ENCODE data around the gene C1QTNF6. TPM values are rescaled to one million over a fixed set of nuclear protein-coding genes. Genes with fewer than 3 reads are reported as not detected.
"Not testable (repeated sequence)": the region's sequence is repeated elsewhere in the genome, so short reads cannot be mapped to it uniquely, and the experiment has no call there.

Gene C1QTNF6
- polyA plus RNA-seq, 3 donors: 2.6 to 8.0 (median 2.6) TPM

- WGBS, 3 donors: 75 to 78% (median 78%) methylated on average over 15 of the region's 15 CpGs
- no peak overlapping the region for H3K27ac ChIP-seq (ENCODE audit: low read depth, low read length)
Measured at GRCh38 chr22:37210041-37210803, 22.2 kb upstream of the C1QTNF6 start.

DNA sequence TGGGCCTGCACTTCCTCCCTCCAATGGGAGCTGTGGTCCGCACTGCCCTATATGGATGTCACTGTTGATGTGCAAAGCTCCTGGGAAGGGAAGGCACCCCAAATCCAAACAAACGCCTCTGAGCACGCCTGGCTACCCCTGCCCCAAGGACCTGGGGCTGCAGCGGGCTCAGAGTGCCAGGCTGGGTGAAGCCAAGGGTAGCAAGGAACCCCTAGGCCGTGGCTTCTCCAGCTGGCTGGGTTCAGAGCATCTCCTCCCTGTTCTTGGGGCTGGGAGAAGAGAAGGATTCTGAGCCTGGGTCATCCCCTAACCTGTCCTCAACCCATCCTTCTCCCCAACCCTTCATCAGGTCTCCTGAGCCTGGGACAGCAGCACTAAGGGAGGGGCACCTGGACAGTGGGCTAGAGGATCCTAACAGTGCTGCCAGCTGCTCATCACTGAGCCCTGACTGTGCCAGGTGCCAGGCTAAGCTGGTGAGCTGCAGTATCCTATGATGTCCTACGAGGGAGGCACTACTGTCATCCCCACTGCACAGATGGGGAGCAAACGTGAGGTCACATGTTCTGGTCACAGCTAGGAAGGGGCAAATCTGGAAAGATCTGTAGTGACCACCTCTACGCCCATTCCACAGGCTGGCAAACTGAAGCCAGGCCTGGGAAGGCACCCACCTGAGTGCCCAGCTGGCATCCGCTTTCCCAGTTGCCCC is 21.2 kb upstream of the C1QTNF6 start:
- 74 to 86% (median 81%) methylated on average over 9 of the region's 9 CpGs for WGBS, 3 donors
- H3K27ac ChIP-seq (ENCODE audit: low read depth, low read length): no peak overlapping the region

DNA sequence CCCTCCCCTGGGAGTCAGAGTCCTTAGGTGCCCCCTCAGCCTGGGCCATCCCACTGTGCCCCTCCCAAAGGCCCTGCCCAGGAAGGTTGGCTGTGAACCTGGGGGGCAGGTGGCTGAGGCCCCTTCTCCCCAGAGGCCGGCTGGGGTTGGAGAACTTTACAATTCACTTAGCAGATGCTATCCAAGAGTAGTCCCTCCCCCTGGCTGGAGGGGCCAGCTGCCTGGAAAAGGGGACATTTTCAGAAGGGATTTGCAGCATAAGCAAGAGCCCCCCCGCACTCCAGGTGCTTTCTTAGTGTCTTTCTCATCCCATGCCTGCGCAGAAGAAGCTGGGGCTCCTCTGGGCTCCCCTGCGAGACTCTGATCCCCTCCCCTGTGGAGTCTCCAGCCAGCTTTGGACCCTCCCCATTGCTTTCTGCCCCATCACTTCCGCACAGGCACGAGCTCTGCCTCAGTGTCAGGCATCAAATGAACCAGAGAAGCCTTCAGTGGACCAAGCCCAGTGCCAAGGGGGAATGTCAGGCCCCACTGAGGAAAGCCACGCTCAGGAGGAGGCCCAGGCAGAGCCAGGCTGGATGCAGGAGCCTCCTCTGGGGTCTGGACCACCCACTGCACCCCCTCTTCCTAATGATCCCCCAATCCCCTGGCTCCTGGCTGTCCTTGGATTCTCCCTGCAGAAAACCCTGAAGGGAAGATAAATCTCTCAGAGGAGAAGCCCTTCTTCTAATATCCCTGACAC is 20.5 kb upstream of the C1QTNF6 start:
- 86 to 89% (median 87%) methylated on average over 7 of the region's 7 CpGs for WGBS, 3 donors
- H3K27ac ChIP-seq (ENCODE audit: low read depth, low read length): no peak overlapping the region

GRCh38 chr22:37207981-37208380 is 19.9 kb upstream of the C1QTNF6 start:
- WGBS, 3 donors: 88 to 92% (median 89%) methylated on average over 7 of the region's 7 CpGs
- no peak overlapping the region for H3K27ac ChIP-seq (ENCODE audit: low read depth, low read length)

- WGBS, 3 donors: 89 to 94% (median 90%) methylated on average over 64 to 71 of the region's 71 CpGs
- H3K27ac ChIP-seq (ENCODE audit: low read depth, low read length): no peak overlapping the region
Measured at GRCh38 chr22:37206841-37207821, 19.1 kb upstream of the C1QTNF6 start.

DNA sequence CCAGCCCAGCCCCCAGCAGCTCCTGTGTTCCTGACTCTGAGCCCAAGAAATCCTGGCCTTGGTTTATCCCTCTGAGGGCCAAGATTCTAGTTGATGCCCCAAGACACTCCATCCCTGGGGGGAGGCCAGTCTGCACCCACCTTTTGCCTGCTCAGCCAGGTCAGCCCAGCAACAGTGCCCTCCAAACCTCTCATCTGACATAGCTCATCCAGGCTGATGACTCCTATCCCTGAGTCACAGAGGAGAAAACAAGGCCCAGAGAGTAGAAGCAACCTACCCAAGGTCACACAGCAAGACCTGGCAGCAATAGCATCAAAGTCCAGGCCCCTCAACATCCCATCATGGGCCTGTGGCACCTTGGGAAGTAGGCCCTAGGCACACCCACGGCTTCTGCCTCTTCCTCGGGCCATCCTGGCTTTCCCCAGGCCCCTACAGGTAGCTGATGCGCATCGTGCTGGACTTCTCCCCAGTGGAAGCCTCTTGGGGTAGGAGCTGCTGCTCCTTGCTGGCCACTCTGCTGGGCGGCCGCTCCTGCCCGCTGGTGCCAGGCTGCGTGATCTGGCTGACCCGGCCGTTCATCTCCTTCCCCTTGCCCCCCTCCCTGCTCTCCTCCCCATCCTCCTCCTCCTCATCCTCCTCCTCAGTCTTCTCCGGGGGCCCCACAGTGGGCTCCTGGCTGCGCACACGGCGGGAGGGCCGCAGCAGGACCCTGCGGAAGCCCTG is 18.2 kb upstream of the C1QTNF6 start:
- H3K27ac ChIP-seq (ENCODE audit: low read depth, low read length): no peak overlapping the region
- 87 to 93% (median 90%) methylated on average over 16 of the region's 16 CpGs for WGBS, 3 donors

DNA sequence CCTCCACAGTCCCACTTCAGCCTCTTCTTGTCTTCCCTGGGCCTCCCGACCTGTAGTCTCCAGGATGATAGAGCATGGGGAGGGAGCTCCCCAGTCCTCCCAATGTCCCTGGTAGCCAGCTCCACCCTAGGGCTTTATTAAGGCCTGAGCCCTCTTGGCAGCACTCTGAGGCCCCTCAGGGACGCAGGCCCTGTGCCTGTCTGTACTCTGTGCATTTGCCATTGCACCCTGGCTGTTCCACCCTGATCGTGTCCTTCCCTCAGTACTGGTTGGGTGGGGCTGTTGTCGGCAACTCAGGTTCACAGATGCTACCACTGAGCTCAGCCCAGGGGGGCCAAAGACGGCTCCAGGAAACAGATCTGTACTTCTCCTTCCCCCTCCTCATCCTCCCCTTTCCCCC is 17.0 kb upstream of the C1QTNF6 start:
- H3K27ac ChIP-seq (ENCODE audit: low read depth, low read length): no peak overlapping the region
- 80 to 87% (median 85%) methylated on average over 5 of the region's 5 CpGs for WGBS, 3 donors

DNA sequence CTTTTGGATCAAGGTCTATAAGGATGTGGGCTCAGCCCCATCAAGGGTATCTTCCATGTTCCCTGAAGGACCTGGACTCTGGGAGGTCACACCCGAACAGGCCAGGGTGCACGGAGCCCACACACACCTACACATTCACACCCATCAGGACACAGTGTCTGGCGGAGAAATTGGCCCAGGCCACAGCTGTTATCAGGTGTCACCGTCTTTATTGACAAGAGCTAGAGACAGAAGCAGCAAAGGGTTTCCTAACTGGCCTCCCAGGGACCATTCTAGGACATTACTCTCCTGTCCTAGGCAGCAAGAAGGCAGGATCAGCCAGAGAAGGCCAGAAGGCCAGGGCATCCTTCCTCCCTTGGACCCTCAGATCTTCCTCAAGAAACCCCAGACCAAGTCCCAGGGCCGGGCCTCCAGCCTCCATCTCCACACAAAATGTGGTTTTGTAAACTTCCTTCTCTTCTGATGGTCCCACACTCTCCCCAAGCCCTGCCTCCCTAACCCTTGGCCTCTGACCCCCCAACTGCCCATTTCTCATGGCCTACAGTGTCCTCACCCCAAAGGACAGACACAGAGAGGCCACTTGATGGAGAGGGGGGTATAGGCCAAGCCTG is 16.1 kb upstream of the C1QTNF6 start:
- no peak overlapping the region for H3K27ac ChIP-seq (ENCODE audit: low read depth, low read length)
- 81 to 89% (median 86%) methylated on average over 5 of the region's 5 CpGs for WGBS, 3 donors

DNA sequence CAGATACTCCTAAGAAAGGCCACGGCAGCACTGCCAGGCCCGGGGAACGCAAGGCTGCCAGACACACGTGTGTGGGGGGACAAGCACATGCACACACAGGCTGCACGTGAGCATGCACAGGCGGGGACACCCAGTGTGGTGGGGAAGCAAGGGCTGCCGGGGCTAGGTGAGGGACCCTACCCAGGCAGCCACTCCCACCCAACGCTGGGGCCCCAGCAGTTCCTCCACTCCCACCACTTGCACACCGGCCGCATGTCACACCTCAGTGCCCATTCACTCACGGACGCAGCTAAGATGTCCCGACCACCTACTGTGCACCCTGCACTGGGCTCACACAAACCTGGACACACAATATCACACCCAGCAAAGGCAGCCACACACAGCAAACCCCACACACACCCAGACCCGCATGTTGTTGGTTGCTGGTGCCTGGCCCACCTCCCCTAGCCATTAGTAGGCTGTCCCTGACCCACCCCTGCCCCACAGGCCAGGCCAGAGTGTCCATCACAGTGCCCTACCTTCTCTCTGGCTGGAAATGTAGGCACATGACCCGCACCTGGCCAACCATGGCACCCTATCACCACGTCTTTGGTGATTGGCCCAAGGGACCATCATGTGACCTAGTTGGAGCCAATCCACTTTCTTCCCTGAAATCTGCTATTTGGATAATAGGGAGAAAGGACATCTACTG is 15.5 kb upstream of the C1QTNF6 start:
- WGBS, 3 donors: 76 to 94% (median 85%) methylated on average over 15 to 16 of the region's 16 CpGs
- H3K27ac ChIP-seq (ENCODE audit: low read depth, low read length): no peak overlapping the region

DNA sequence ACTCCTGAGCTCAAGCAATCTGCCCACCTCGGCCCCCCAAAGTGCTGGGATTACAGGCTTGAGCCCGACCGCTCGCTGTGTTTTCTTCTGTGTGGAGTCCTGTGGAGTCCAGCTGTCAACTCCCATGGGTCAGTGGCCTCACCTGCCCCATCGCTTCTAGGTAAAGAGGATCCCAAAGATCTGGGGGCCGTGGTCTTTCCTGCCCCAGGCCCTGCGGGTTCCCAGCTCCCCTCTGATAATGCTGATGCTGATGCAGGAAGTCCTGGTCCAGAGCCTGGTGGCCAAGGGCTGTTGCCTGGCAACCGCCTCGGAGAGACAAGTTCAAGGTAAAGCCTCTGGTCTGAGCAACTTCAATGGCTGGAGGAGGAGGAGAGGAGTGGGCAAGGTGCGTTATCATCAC is 14.7 kb upstream of the C1QTNF6 start:
- no peak overlapping the region for H3K27ac ChIP-seq (ENCODE audit: low read depth, low read length)
- WGBS, 3 donors: 80 to 94% (median 89%) methylated on average over 9 to 10 of the region's 10 CpGs

DNA sequence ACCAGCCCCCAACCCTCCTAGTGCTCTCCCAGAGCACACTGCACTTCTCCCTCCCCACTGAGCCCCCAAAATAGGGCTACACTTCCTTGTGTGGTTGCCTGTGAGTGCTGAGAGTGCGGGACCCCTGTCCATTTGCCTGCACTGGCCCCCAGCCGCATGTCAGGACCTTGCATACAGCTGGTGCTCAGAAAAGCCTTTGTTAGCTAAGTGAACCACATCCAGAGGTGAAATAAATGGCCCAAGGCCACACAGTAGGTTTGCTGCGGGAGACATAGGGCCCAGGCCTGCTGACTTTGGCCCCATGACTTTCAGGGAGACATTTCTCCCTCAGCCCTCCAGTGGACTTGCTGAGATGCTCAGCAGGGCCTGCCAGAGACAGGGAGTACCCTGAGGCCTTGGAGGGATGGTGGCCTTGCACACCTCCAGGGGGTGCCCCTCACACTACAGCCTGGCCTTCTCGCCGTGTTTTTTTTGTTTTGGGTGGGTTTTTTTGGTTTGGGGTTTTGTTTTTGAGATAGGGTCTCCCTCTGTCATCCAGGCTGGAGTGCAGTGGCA is 14.0 kb upstream of the C1QTNF6 start:
- 90 to 91% (median 90%) methylated on average over 5 of the region's 5 CpGs for WGBS, 3 donors
- H3K27ac ChIP-seq (ENCODE audit: low read depth, low read length): no peak overlapping the region

DNA sequence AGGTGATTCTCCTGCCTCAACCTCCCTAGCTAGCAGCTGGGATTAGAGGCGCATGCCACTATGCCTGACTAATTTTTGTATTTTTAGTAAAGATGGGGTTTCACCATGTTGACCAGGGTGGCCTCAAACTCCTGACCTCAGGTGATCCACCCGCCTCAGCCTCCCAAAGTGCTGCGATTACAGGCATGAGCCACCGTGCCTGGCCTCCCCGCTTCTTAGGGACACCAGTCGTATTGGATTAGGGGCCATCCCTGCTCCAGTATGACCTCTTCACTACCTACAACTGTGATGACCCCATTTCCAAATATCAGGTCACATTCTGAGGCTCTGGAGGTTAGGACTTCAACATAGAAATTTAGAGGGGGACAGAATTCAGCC is 13.4 kb upstream of the C1QTNF6 start:
- 95 to 98% (median 97%) methylated on average over 6 of the region's 6 CpGs for WGBS, 3 donors

GRCh38 chr22:37199760-37200108 is 11.7 kb upstream of the C1QTNF6 start:
- H3K27ac ChIP-seq (ENCODE audit: low read depth, low read length): no peak overlapping the region
- WGBS, 3 donors: 8 to 26% (median 25%) methylated on average over 12 of the region's 12 CpGs

More for the DNA sequence above, 13.4 kb upstream of the C1QTNF6 start:
- H3K27ac ChIP-seq (ENCODE audit: low read depth, low read length): not testable (repeated sequence)

- 0 to 1% (median 0%) methylated on average over 57 to 58 of the region's 58 CpGs for WGBS, 3 donors
Measured at GRCh38 chr22:37199103-37199759, 11.2 kb upstream of the C1QTNF6 start.

DNA sequence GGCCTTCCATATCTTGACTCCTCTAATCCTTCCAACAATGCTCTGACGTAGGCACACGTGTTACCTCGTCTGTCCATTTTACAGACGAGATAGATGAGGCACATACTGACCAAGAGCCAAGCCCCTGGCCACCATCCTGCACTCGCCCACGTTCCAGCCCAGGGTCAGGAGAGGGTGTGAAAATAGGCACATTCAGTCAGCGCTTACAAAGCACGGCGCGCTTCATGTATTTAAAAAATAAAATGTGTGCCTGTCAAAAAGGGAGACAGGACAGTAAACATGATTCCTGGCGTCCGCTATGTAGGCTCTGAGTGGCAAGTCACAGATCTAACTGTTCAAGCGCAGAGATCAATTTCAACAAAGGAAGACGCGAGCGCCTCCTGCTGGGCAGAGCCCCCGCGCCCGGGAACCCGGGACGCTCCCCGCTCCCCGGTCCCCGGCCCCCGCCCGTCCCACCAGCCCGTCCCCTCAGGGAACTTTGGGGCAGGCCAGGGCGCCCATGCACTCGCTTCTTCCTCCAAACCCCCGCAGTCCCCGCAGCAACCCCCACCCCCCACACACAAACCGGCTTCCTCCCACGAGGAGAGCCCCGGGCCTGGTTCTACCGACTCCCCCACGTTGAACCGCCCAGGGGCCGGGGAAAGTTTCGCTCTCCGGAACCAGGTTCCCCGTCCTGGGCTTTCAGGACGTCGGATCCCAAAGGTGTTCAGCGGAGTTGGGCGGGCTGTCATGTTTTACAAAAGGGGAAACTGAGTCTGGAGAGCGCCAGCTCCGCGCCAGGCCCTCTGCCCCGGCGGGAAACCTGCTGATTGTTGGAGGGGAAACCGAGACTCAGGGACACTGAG is 10.4 kb upstream of the C1QTNF6 start:
- H3K27ac ChIP-seq (ENCODE audit: low read depth, low read length): peak overlapping the region; percentile 53
- WGBS, 3 donors: 2 to 3% (median 2%) methylated on average over 50 to 51 of the region's 51 CpGs

More at GRCh38 chr22:37199103-37199759, 11.2 kb upstream of the C1QTNF6 start:
- no peak overlapping the region for H3K27ac ChIP-seq (ENCODE audit: low read depth, low read length)
